K562 (cell line): ENCODE measurements around the gene PHF10. TPM values are rescaled to one million over a fixed set of nuclear protein-coding genes. Genes with fewer than 3 reads are reported as not detected.

Source experiments
- ATAC-seq: fragments of 200-7000 bp; cut with Tn5 transposase; 3 replicates; pipeline ENCODE4 v1.9.1; 2020; ENCODE audit warnings: moderate library complexity
- BruUV-seq: library from RNA; stranded (reverse); fragments of 400-500 nt; replicated peaks from 2 replicates; lab custom pipeline; 2021; lab: Mats Ljungman, UMichigan
- CTCF ChIA-PET: fragments of 300-600 bp; formaldehyde crosslinking; extraction: SDS; loops from one replicate; lab custom pipeline; 2021; ENCODE audit warnings: low intra/inter-chr PET ratio; lab: Yijun Ruan, JAX
- POLR2A ChIA-PET: fragments of 300-600, 350-650 bp; sonication (Branson Sonifier 250); formaldehyde crosslinking; extraction: SDS; loops from one replicate; lab custom pipeline; 2021; ENCODE audit warnings: antibody characterized with exemption, inconsistent platforms; lab: Yijun Ruan, JAX
- DNase-seq, 4 experiments: peaks; one replicate each; pipeline versions ENCODE4 v3.0.0 to v3.0.0-alpha.2; 2011 to 2018; ENCODE audit warnings: low spot score in 3 of 4, mixed read lengths in 3 of 4; ENCODE audit errors: extremely low read depth in 1 of 4
- FAIRE-seq: peaks from 2 replicates; lab custom pipeline; 2011; peaks lifted over from hg19 to GRCh38; lab: Jason Lieb, UNC
- H2AFZ ChIP-seq: 2 replicates; pipeline ENCODE4 v1.6.0; 2011; ENCODE audit warnings: low read depth, low read length, control low read depth, inconsistent platforms
- H3K27ac ChIP-seq: fragments of 200-600 bp; 3 replicates; pipeline ENCODE4 v1.8.0; 2011; ENCODE audit warnings: low read depth, mild to moderate bottlenecking, control low read depth, inconsistent platforms, low read length, moderate library complexity, mixed read lengths; ENCODE audit errors: extremely low read depth
- H3K27me3 ChIP-seq, 2 experiments: fragments of 300-600 bp in 1 of 2; 2 replicates in 1 of 2; 3 replicates in 1 of 2; pipeline versions ENCODE4 v1.6.0 to v1.8.0; 2011; ENCODE audit warnings: inconsistent platforms in 2 of 2, low read length in 2 of 2, mild to moderate bottlenecking in 1 of 2, mixed read lengths in 1 of 2, moderate library complexity in 1 of 2; ENCODE audit not compliant: control insufficient read depth in 2 of 2, insufficient read depth in 2 of 2
- H3K36me3 ChIP-seq: fragments of 300-600 bp; 3 replicates; pipeline ENCODE4 v1.8.0; 2011; ENCODE audit warnings: mild to moderate bottlenecking, low read length, inconsistent platforms; ENCODE audit not compliant: control insufficient read depth, insufficient read depth
- H3K4me1 ChIP-seq, 2 experiments: fragments of 200-600 bp in 1 of 2; replicated peaks in 1 of 2; 2 replicates in 1 of 2; 3 replicates in 1 of 2; pipeline versions ENCODE4 v1.5.1 to v1.8.0; 2011; ENCODE audit warnings: inconsistent platforms in 2 of 2, low read length in 2 of 2, mild to moderate bottlenecking in 1 of 2, mixed read lengths in 1 of 2, moderate library complexity in 1 of 2; ENCODE audit not compliant: control insufficient read depth in 2 of 2, insufficient read depth in 2 of 2
- H3K4me2 ChIP-seq: 2 replicates; pipeline ENCODE4 v1.6.1; 2011; ENCODE audit warnings: low read length, control low read depth, inconsistent platforms, mixed read lengths; ENCODE audit not compliant: insufficient read depth
- H3K4me3 ChIP-seq: fragments of 200-600 bp; sonication (generic), shearing (Covaris generic); 2 replicates; pipeline ENCODE4 v1.5.1; 2016; ENCODE audit warnings: control low read depth, inconsistent platforms
- H3K79me2 ChIP-seq: fragments of 200-600 bp; 3 replicates; pipeline ENCODE4 v1.8.0; 2011; ENCODE audit warnings: low read length, inconsistent platforms; ENCODE audit not compliant: control insufficient read depth, insufficient read depth
- H3K9ac ChIP-seq, 2 experiments: 2 replicates each; pipeline versions ENCODE4 v1.6.0 to v1.6.1; 2011; ENCODE audit warnings: low read depth in 2 of 2, low read length in 2 of 2, control low read depth in 1 of 2, inconsistent platforms in 1 of 2, mild to moderate bottlenecking in 1 of 2, mixed read lengths in 1 of 2; ENCODE audit not compliant: insufficient read depth in 1 of 2
- H3K9me1 ChIP-seq: one replicate; pipeline ENCODE4 v1.6.0; 2011; ENCODE audit warnings: inconsistent platforms, mild to moderate bottlenecking, low read length, moderate library complexity; ENCODE audit not compliant: control insufficient read depth, insufficient read depth
- H3K9me3 ChIP-seq: replicated peaks from 2 replicates; pipeline ENCODE4 v1.5.1; 2011; ENCODE audit warnings: low read depth, low read length, inconsistent platforms; ENCODE audit not compliant: control insufficient read depth, insufficient read depth
- H4K20me1 ChIP-seq: replicated peaks from 2 replicates; pipeline ENCODE4 v1.6.1; 2011; ENCODE audit warnings: low read length, inconsistent platforms, mixed read lengths; ENCODE audit not compliant: control insufficient read depth, insufficient read depth
- ESRRB ChIP-seq: fragments of 250-450 bp; sonication (Bioruptor Pico); IDR thresholded peaks from 2 replicates; pipeline ENCODE4 v1.5.0; 2020; ENCODE audit warnings: mild to moderate bottlenecking, moderate library complexity, borderline replicate concordance
- KLF1 ChIP-seq: fragments of 450-650 bp; IDR thresholded peaks from 2 replicates; pipeline ENCODE4 v1.6.1; 2016; ENCODE audit warnings: missing genetic modification characterization, missing compliant biosample characterization
- PHB2 ChIP-seq: fragments of 450-650 bp; IDR thresholded peaks from 2 replicates; pipeline ENCODE4 v1.6.1; 2017; ENCODE audit warnings: low read depth
- POLR2B ChIP-seq: fragments of 450-650 bp; IDR thresholded peaks from 2 replicates; pipeline ENCODE4 v1.6.1; 2018; ENCODE audit warnings: low read depth; ENCODE audit not compliant: partially characterized antibody
- SIX5 ChIP-seq, 2 experiments: IDR thresholded peaks; 2 replicates each; pipeline ENCODE4 v1.6.1; 2011; ENCODE audit warnings: low read length in 2 of 2, borderline replicate concordance in 1 of 2, low read depth in 1 of 2, mild to moderate bottlenecking in 1 of 2, moderate library complexity in 1 of 2; ENCODE audit not compliant: insufficient read depth in 1 of 2
- SNIP1 ChIP-seq: fragments of 450-650 bp; IDR thresholded peaks from 2 replicates; pipeline ENCODE4 v1.7.1; 2017; ENCODE audit warnings: low read depth, mild to moderate bottlenecking
- ZC3H4 ChIP-seq: sonication (generic); formaldehyde crosslinking; IDR thresholded peaks from 2 replicates; pipeline ENCODE4 v1.9.0; 2021; ENCODE audit warnings: missing genetic modification reagents, borderline replicate concordance
- ZNF121 ChIP-seq: sonication (generic); formaldehyde crosslinking; conservative IDR thresholded peaks from 2 replicates; pipeline ENCODE4 v1.8.0; 2022; ENCODE audit warnings: missing genetic modification reagents
- ZNF3 ChIP-seq: fragments of 250-450 bp; sonication (Bioruptor Pico); IDR thresholded peaks from 2 replicates; pipeline ENCODE4 v1.5.0; 2021; ENCODE audit warnings: mild to moderate bottlenecking, moderate library complexity
- ZNF764 ChIP-seq: fragments of 250-450 bp; sonication (Bioruptor Pico); IDR thresholded peaks from 2 replicates; pipeline ENCODE4 v1.4.0; 2020; ENCODE audit warnings: low read depth, mild to moderate bottlenecking, moderate library complexity
- ZSCAN29 ChIP-seq: fragments of 450-650 bp; IDR thresholded peaks from 2 replicates; pipeline ENCODE4 v1.6.1; 2017
- WGBS: fragments of 100-300 bp; shearing (Covaris generic); methylation state at CpG from one replicate; pipeline ENCODE4 v1.1.6; 2016; ENCODE audit warnings: low coverage, mixed read lengths; ENCODE audit not compliant: insufficient coverage; ENCODE audit errors: missing lambda C conversion rate; 5-methylcytosine and 5-hydroxymethylcytosine counted together
- in situ Hi-C: fragments of 300-500 bp; cut with MboI; formaldehyde crosslinking; loops from 4 replicates; pipeline ENCODE4 v1.15.0; 2018; ENCODE audit warnings: inconsistent platforms, mixed read lengths
- intact Hi-C: fragments of 100-400 bp; cut with micrococcal nuclease; formaldehyde crosslinking; loops from 2 replicates; pipeline ENCODE4 v1.14.2; 2022
- polyA plus RNA-seq, 8 experiments: library from polyadenylated mRNA; depleted of rRNA in 4 of 8; stranded (reverse) in 5 of 8; unstranded in 3 of 8; fragments of >200 nt; fragmentation: Nextera tagmentation in 2 of 8; fragmentation: Illumina TruSeq in 1 of 8; extraction: Ambion mirVana in 2 of 8; extraction: Trizol in 1 of 8; gene quantifications; 2 replicates each; pipeline versions ENCODE4 v1.2.1 to v1.2.3, GENCODE V29; 2011 to 2014; ENCODE audit warnings: inconsistent platforms in 1 of 8, missing spikeins in 1 of 8
- total RNA-seq, 7 experiments: library from RNA; depleted of rRNA in 6 of 7; stranded (reverse); fragments of >200 nt in 6 of 7; fragmentation: Illumina TruSeq in 2 of 7; extraction: Trizol in 2 of 7; gene quantifications; 2 replicates each; pipeline versions ENCODE4 v1.2.1 to v1.2.3, GENCODE V29; 2011 to 2021; ENCODE audit warnings: low replicate concordance in 1 of 7
- TF ChIP-seq, protein P1 (sequence below): fragments of 450-650 bp; IDR thresholded peaks from 2 replicates; pipeline ENCODE4 v1.6.1; 2016; ENCODE audit warnings: mild to moderate bottlenecking

Gene PHF10
- total and polyA plus RNA-seq, 9 of the 15 experiments (the other 6 are each of a cell fraction or from before 2014, with no cell fraction given) = 23.9 to 88.9 (median 46.0) TPM

GRCh38 chr6:169766921-169767736, 42.8 kb upstream of the PHF10 start (continued):
- TF ChIP-seq, protein P1, sequence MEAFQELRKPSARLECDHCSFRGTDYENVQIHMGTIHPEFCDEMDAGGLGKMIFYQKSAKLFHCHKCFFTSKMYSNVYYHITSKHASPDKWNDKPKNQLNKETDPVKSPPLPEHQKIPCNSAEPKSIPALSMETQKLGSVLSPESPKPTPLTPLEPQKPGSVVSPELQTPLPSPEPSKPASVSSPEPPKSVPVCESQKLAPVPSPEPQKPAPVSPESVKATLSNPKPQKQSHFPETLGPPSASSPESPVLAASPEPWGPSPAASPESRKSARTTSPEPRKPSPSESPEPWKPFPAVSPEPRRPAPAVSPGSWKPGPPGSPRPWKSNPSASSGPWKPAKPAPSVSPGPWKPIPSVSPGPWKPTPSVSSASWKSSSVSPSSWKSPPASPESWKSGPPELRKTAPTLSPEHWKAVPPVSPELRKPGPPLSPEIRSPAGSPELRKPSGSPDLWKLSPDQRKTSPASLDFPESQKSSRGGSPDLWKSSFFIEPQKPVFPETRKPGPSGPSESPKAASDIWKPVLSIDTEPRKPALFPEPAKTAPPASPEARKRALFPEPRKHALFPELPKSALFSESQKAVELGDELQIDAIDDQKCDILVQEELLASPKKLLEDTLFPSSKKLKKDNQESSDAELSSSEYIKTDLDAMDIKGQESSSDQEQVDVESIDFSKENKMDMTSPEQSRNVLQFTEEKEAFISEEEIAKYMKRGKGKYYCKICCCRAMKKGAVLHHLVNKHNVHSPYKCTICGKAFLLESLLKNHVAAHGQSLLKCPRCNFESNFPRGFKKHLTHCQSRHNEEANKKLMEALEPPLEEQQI = no peak
- TF ChIP-seq POLR2B (no peak), ZNF121 (CRISPR knock-in tag) (no peak), SIX5 (IDR thresholded peaks at IDR 0.05; ENCODE audit: borderline replicate concordance in 1 of 2, insufficient read depth in 1 of 2, low read depth in 1 of 2, low read length in 2 of 2) (no peak), ZSCAN29 (no peak), PHB2 (no peak)

DNA sequence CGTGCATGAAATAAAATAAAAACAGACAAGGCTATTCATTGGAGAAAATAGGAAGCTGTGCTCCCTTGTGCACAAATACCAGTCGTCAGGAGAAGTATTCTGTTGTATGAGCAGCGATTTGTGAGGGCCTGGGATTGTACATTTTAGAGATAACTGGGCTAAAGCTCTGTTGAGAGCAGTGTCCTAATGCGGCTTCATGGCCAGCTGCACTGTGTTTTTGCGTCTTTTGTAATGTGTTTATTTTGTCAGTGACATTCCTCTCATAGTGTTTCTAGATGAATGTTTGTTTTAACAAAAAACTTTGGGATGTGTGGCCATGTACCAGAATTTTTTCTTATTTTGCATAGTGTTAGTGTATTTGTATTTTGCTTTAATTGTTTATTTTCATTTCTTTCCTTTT, 41.9 kb upstream of the PHF10 start:
- H3K9me1 ChIP-seq = no peaks in the 10 kb centered on the region
- no TSS peak for BruUV-seq
- 68% methylated on average over 5 of the region's 5 CpGs for WGBS
- no peak overlapping the region for H3K27ac ChIP-seq
- POLR2A ChIA-PET = no interaction called here
- intact Hi-C loops = no loop called here
- no peak overlapping the region for H3K4me3 ChIP-seq
- no peaks in the 10 kb centered on the region for H4K20me1 ChIP-seq
- no peak for ATAC-seq
- in situ Hi-C loops = no loop called here
- no peak overlapping the region for H3K9ac ChIP-seq
- no peak for FAIRE-seq
- CTCF ChIA-PET = no interaction called here
- DNase-seq = no peak
- H3K4me1 ChIP-seq = no peaks in the 10 kb centered on the region
- no peak overlapping the region for H3K4me2 ChIP-seq
- peaks cover 55% of the 10 kb centered on the region for H3K36me3 ChIP-seq
- H3K79me2 ChIP-seq = no peaks in the 10 kb centered on the region
- no peak for TF ChIP-seq SNIP1
- no peak for TF ChIP-seq KLF1 (tag)
- TF ChIP-seq ZNF764 = no peak
- TF ChIP-seq ZNF3 = no peak
- no peak for TF ChIP-seq ZC3H4 (CRISPR knock-in tag)
- TF ChIP-seq ESRRB (CRISPR knock-in tag) = no peak
- no peaks in the 10 kb centered on the region for H3K9me3 ChIP-seq
- H3K27me3 ChIP-seq = no peaks in the 10 kb centered on the region
- H2AFZ ChIP-seq = no peak overlapping the region
